Skeletal muscle cell (primary cell): ENCODE measurements around the gene RPL36A.

Experiments used
- DNase-seq: peaks from one replicate; pipeline ENCODE4 v3.0.0-alpha.2; 2010; ENCODE audit warnings: low read depth
- H3K4me3 ChIP-seq: 2 replicates; pipeline ENCODE4 v1.5.1; 2011; ENCODE audit warnings: low read depth, mild to moderate bottlenecking, control low read depth, low read length, moderate library complexity

Gene RPL36A

DNA sequence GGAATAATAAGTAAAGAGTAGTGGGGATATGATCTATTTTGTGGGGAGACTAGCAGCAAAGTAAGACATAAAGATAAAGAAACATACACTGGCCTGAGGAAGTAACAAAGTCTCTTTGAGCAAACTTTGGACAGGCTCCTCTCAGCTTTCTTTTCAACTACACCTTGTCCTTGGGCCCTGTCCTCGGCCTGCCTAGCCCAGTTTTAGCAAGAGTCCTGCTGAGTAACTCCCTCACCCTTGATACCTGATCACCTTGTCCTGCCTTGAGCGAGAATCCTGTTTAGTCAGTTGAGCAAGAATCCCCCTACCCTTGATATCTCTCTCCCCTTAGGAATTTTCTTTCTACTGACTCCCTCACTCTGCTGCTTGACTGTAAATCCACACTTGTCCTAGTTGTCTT, 28.7 kb downstream of the RPL36A start:
- no peak for DNase-seq
- no peak overlapping the region for H3K4me3 ChIP-seq

DNA sequence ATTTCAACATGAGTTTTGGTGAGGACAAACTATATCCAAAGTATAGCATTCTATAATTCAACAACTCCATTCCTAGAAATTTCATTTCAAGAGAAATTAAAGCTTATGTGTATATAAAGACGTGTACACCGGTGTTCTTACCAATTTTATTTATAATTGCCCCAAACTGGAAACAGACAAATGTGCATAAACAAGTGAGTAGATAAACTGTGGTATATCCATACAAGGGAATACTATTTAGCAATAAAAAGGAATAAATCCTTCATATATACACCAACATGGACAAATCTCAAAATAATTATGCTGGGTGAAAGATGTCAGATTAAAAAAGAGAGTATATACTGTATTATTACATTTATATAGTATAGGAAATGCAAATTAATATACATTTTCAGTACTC, 37.1 kb downstream of the RPL36A start:
- H3K4me3 ChIP-seq: no peak overlapping the region
- DNase-seq: no peak

DNA sequence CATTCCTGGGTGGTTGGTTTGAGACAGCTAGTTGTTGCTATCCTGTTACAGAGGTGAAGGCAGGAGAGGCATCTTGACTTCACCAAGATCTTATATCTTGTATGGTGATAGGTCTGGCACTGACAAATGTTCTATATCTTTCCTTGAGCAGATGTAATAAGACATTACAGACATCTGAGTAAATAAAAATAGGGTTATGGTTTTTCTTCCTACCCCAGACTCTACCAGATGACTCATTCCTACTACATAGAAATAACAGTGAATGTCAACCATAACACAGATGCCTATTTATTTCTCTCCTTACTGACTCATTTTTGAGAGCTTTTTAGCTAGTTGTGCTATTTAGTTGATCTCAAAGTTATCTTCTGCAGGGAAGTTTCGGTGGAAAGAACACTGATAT, 39.1 kb downstream of the RPL36A start:
- DNase-seq: peak; percentile 40
- H3K4me3 ChIP-seq: no peak overlapping the region

DNA sequence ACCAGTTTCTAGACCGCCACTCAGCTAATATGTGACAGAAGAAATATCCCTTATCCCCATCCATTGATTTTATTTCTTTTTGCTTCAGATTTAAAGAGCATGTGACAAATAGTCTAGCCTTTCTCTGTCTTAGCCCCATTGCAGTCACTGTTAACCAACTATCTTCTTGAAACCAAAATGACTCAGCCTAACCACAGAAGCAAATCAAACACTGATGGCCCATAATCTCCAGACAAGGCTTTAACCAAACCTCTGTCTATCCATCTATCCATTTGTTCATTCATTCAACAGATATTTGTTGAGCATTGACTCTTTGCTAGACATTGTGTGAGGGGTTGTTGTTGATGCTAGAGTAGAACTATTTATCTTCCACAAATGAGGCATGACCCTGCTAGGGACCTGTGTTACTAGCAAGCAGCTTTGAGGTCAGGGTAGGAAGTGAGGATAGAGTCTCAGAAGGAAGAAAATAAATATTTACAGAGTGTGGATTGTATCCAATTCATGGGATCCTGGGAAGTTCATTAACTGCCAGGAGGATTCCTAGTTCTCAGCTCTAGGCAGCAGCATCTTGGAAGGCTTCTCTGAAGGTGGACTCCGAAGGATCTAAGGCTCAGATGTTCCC, 39.8 kb downstream of the RPL36A start:
- DNase-seq: no peak
- H3K4me3 ChIP-seq: no peak overlapping the region

DNA sequence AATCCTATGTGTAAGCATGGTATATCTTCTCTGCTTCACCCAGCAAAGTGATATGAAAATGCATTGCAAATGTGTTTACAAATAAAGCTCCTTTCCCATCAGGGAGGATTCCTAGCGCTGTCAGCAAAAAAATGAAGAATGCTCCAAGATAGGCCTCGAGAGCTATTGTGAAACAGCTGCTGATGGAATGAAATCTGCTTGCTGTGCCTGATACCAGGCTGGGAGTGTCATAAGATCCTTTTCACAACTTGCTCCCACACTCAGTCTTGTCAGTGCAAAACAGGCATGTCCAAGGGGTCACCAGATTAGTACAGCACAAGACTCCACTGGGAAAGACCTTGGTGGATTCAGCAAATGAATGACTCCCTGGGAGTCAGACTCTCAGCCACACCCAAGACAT, 51.3 kb downstream of the RPL36A start:
- DNase-seq: no peak
- no peak overlapping the region for H3K4me3 ChIP-seq
